Measurements from ENCODE around the gene FBXO17.
A peak's percentile ranks its signal among the peaks of the same experiment; 100 is the strongest.

The FBXO17 gene

DNA sequence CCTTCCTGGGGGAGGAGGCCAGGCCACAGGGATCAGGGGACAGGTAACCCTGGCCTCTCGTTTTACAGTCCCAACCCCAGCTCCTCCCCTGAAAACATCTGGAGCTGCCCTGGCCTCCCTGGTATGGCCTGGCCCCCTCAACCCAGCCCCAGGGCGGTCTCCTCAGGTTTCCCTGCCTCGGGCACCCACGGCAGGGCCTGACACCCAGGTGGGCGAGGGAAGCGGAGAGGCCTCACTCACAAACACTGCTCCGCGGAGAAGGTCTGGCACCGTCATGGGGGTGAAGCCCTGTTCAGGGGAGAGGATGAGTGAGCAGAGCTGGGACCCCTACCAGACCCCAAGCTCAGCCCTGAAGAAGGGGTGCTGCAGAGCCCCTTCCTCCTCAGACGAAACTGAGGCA, 57.0 kb downstream of the FBXO17 start:
- Histone ChIP-seq H3K36me3 (ENCODE audit: insufficient read depth, low read length) (peaks cover 23% of the 10 kb centered on the region), H2AFZ (ENCODE audit: low read depth, low read length) (no peak overlapping the region), H3K4me3 (ENCODE audit: low read depth in 1 of 2, low read length in 2 of 2) (no peak overlapping the region), H3K79me2 (ENCODE audit: insufficient read depth, low read length) (no peaks in the 10 kb centered on the region), H3K9me3 (ENCODE audit: insufficient read depth, low read length, severe bottlenecking) (no peaks in the 10 kb centered on the region), H3K9ac (ENCODE audit: low read depth, low read length) (no peak overlapping the region), H3K4me1 (ENCODE audit: insufficient read depth, low read length) (no peaks in the 10 kb centered on the region), H3K27me3 (ENCODE audit: insufficient read depth, low read length, poor library complexity) (no peaks in the 10 kb centered on the region), H3K4me2 (ENCODE audit: insufficient read depth, low read length) (no peak overlapping the region), H4K20me1 (ENCODE audit: insufficient read depth, low read length) (no peaks in the 10 kb centered on the region; the same call in 1 of the 2 replicates), H3K27ac (ENCODE audit: low read length) (no peak overlapping the region)
- DNase-seq (no peak), ATAC-seq (ENCODE audit: insufficient read depth, low read depth) (no peak)
- TF ChIP-seq, protein P1, sequence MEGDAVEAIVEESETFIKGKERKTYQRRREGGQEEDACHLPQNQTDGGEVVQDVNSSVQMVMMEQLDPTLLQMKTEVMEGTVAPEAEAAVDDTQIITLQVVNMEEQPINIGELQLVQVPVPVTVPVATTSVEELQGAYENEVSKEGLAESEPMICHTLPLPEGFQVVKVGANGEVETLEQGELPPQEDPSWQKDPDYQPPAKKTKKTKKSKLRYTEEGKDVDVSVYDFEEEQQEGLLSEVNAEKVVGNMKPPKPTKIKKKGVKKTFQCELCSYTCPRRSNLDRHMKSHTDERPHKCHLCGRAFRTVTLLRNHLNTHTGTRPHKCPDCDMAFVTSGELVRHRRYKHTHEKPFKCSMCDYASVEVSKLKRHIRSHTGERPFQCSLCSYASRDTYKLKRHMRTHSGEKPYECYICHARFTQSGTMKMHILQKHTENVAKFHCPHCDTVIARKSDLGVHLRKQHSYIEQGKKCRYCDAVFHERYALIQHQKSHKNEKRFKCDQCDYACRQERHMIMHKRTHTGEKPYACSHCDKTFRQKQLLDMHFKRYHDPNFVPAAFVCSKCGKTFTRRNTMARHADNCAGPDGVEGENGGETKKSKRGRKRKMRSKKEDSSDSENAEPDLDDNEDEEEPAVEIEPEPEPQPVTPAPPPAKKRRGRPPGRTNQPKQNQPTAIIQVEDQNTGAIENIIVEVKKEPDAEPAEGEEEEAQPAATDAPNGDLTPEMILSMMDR (IDR thresholded peaks at IDR 0.05; ENCODE audit: borderline replicate concordance, extremely low read depth, low read length, poor library complexity, severe bottlenecking): no peak
- TF ChIP-seq EZH2 (IDR thresholded peaks at IDR 0.05; ENCODE audit: borderline replicate concordance, low read depth, low read length, severe bottlenecking): no peak

DNA sequence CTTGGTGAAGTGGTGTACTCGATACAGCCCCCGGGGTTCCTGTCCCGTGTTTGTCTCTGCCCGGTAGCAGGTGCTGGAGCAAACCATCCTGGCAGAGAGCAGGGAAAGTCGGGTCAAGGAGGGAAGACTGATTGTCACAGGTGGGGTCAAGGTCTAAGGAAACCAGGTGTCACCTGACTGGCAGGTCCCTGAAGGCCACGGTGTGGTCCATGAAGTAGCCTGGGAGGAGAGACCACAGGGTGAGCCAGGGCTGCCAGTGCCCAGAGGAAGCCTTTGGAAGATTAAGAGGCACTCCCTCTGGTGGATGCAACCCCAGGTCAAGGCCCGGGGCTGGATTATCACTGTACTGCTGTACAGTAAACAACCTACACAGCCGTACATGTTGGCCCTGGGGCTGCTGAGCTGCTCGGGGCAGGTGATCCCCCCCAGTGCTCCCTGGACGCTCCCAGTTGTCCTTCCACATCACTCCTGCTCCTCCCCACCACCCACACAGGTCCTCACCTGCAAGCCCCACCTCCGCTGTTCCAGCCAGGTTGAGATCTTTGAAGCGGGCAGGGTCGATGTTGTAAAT, 57.5 kb downstream of the FBXO17 start:
- Histone ChIP-seq H4K20me1 (ENCODE audit: insufficient read depth, low read length) (no peaks in the 10 kb centered on the region; the same call in 1 of the 2 replicates), H3K36me3 (ENCODE audit: insufficient read depth, low read length) (peaks cover 23% of the 10 kb centered on the region), H2AFZ (ENCODE audit: low read depth, low read length) (no peak overlapping the region), H3K9me3 (ENCODE audit: insufficient read depth, low read length, severe bottlenecking) (no peaks in the 10 kb centered on the region), H3K4me2 (ENCODE audit: insufficient read depth, low read length) (no peak overlapping the region), H3K79me2 (ENCODE audit: insufficient read depth, low read length) (no peaks in the 10 kb centered on the region), H3K4me1 (ENCODE audit: insufficient read depth, low read length) (no peaks in the 10 kb centered on the region), H3K27me3 (ENCODE audit: insufficient read depth, low read length, poor library complexity) (no peaks in the 10 kb centered on the region), H3K9ac (ENCODE audit: low read depth, low read length) (no peak overlapping the region), H3K4me3 (ENCODE audit: low read depth in 1 of 2, low read length in 2 of 2) (no peak overlapping the region), H3K27ac (ENCODE audit: low read length) (no peak overlapping the region)
- DNase-seq (no peak), ATAC-seq (ENCODE audit: insufficient read depth, low read depth) (peak; percentile 17; the same call in 1 of the 3 replicates)
- no peak for TF ChIP-seq EZH2 (IDR thresholded peaks at IDR 0.05; ENCODE audit: borderline replicate concordance, low read depth, low read length, severe bottlenecking)
- TF ChIP-seq, protein P1 (IDR thresholded peaks at IDR 0.05; ENCODE audit: borderline replicate concordance, extremely low read depth, low read length, poor library complexity, severe bottlenecking): no peak

DNA sequence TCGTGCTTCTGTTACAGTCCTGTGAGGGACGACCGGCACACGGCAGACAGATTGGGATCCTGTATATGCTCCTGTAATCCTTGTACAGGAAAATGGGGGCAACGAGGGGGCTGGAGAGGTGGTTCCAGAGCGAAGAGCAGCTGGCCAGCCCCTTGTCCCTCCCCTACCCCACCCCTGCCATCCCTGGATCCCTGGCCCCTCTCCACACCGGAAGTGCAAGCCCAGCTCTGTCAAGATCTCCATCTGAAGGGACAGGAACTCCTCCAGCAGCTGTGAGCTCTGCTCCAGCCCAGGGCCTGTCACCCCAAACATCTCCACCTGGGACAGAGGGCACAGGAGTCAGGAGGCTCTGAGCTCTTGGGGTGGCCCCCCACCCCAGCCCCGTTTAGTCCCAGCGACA, 58.0 kb downstream of the FBXO17 start:
- TF ChIP-seq EZH2 (IDR thresholded peaks at IDR 0.05; ENCODE audit: borderline replicate concordance, low read depth, low read length, severe bottlenecking): no peak
- TF ChIP-seq, protein P1 (IDR thresholded peaks at IDR 0.05; ENCODE audit: borderline replicate concordance, extremely low read depth, low read length, poor library complexity, severe bottlenecking): no peak
- no peaks in the 10 kb centered on the region for H3K9me3 ChIP-seq (ENCODE audit: insufficient read depth, low read length, severe bottlenecking)
- DNase-seq (no peak), ATAC-seq (ENCODE audit: insufficient read depth, low read depth) (no peak)
- no peak overlapping the region for H3K27ac ChIP-seq (ENCODE audit: low read length)
- H3K4me2 ChIP-seq (ENCODE audit: insufficient read depth, low read length): no peak overlapping the region
- H3K36me3 ChIP-seq (ENCODE audit: insufficient read depth, low read length): peaks cover 23% of the 10 kb centered on the region
- H4K20me1 ChIP-seq (ENCODE audit: insufficient read depth, low read length): no peaks in the 10 kb centered on the region; the same call in 1 of the 2 replicates
- H3K27me3 ChIP-seq (ENCODE audit: insufficient read depth, low read length, poor library complexity): no peaks in the 10 kb centered on the region
- H3K4me1 ChIP-seq (ENCODE audit: insufficient read depth, low read length): no peaks in the 10 kb centered on the region
- no peak overlapping the region for H2AFZ ChIP-seq (ENCODE audit: low read depth, low read length)
- no peak overlapping the region for H3K4me3 ChIP-seq (ENCODE audit: low read depth in 1 of 2, low read length in 2 of 2)
- no peak overlapping the region for H3K9ac ChIP-seq (ENCODE audit: low read depth, low read length)
- H3K79me2 ChIP-seq (ENCODE audit: insufficient read depth, low read length): no peaks in the 10 kb centered on the region

Data from DND-41 (cell line).